Measurements from ENCODE around the gene PPFIBP2. TPM values are rescaled to one million over a fixed set of nuclear protein-coding genes. Genes with fewer than 3 reads are reported as not detected.
A peak's percentile ranks its signal among the peaks of the same experiment; 100 is the strongest.

PPFIBP2 gene
- total RNA-seq, 6 donors from 2014 or later: 10.6 to 63.9 (median 36.7) TPM

- DNase-seq (peak in 1 of 2 donors; percentile 65), ATAC-seq (ENCODE audit: low FRiP score in 2 of 2) (peak; percentile 32 to 46)
- Histone ChIP-seq H3K27ac (no peak overlapping the region), H3K9me3 (no peaks in the 10 kb centered on the region), H3K4me3 (no peak overlapping the region), H3K36me3 (no peaks in the 10 kb centered on the region), H3K27me3 (no peaks in the 10 kb centered on the region), H3K4me1 (peaks cover 13 to 23% (median 19%) of the 10 kb centered on the region in 4 donors)
- WGBS, 2 donors: 62 to 64% methylated on average over 6 of the region's 6 CpGs
- TF ChIP-seq POLR2A (IDR thresholded peaks at IDR 0.05) (no peak), EP300 (IDR thresholded peaks at IDR 0.05) (no peak), POLR2AphosphoS5 (IDR thresholded peaks at IDR 0.05) (no peak), CTCF (IDR thresholded peaks at IDR 0.05) (no peak)
Observed at GRCh38 chr11:7523416-7524210, 9.8 kb downstream of the PPFIBP2 start.

- no peaks in the 10 kb centered on the region for H3K27me3 ChIP-seq
- TF ChIP-seq POLR2A (IDR thresholded peaks at IDR 0.05) (no peak), EP300 (IDR thresholded peaks at IDR 0.05) (no peak), CTCF (IDR thresholded peaks at IDR 0.05) (no peak), POLR2AphosphoS5 (IDR thresholded peaks at IDR 0.05) (no peak)
- no peaks in the 10 kb centered on the region for H3K36me3 ChIP-seq
- H3K27ac ChIP-seq: no peak overlapping the region
- 79 to 85% methylated on average over 6 of the region's 6 CpGs for WGBS, 2 donors
- DNase-seq: peak in 1 of 2 donors; percentile 31
- ATAC-seq (ENCODE audit: low FRiP score in 2 of 2): no peak
- peaks cover 13 to 23% (median 19%) of the 10 kb centered on the region in 4 donors for H3K4me1 ChIP-seq
- no peaks in the 10 kb centered on the region for H3K9me3 ChIP-seq
- H3K4me3 ChIP-seq: no peak overlapping the region
Observed at GRCh38 chr11:7524462-7525235, 10.8 kb downstream of the PPFIBP2 start.

GRCh38 chr11:7525424-7525823 lies 11.6 kb downstream of the PPFIBP2 start:
- Histone ChIP-seq H3K4me1 (peaks cover 13 to 22% (median 19%) of the 10 kb centered on the region in 4 donors), H3K36me3 (no peaks in the 10 kb centered on the region), H3K27me3 (no peaks in the 10 kb centered on the region), H3K4me3 (no peak overlapping the region), H3K9me3 (no peaks in the 10 kb centered on the region), H3K27ac (no peak overlapping the region)
- ATAC-seq (ENCODE audit: low FRiP score in 2 of 2): no peak
- TF ChIP-seq EP300 (IDR thresholded peaks at IDR 0.05): no peak
- no peak for TF ChIP-seq CTCF (IDR thresholded peaks at IDR 0.05)
- no peak for TF ChIP-seq POLR2A (IDR thresholded peaks at IDR 0.05)
- TF ChIP-seq POLR2AphosphoS5 (IDR thresholded peaks at IDR 0.05): no peak
- 95 to 100% methylated on average over 4 of the region's 4 CpGs for WGBS, 2 donors
- no peak for DNase-seq

- no peak for ATAC-seq (ENCODE audit: low FRiP score in 2 of 2)
- 43 to 74% methylated on average over 1 of the region's 1 CpG for WGBS, 2 donors
Observed at GRCh38 chr11:7527029-7527428, 13.2 kb downstream of the PPFIBP2 start.

More at GRCh38 chr11:7527029-7527428, 13.2 kb downstream of the PPFIBP2 start:
- TF ChIP-seq POLR2A (IDR thresholded peaks at IDR 0.05) (no peak), POLR2AphosphoS5 (IDR thresholded peaks at IDR 0.05) (no peak), CTCF (IDR thresholded peaks at IDR 0.05) (no peak), EP300 (IDR thresholded peaks at IDR 0.05) (no peak)
- Histone ChIP-seq H3K36me3 (no peaks in the 10 kb centered on the region), H3K9me3 (no peaks in the 10 kb centered on the region), H3K27ac (no peak overlapping the region), H3K4me3 (no peak overlapping the region), H3K4me1 (peaks cover 16 to 27% (median 19%) of the 10 kb centered on the region in 4 donors), H3K27me3 (no peaks in the 10 kb centered on the region)
- no peak for DNase-seq
